Epithelial cell of esophagus (primary cell): ENCODE results near the gene PCNX4.

Experiments
- DNase-seq: peaks from one replicate; pipeline ENCODE4 v3.0.0; 2010; ENCODE audit warnings: low read depth
- H3K4me3 ChIP-seq: 2 replicates; pipeline ENCODE4 v1.5.1; 2011; ENCODE audit warnings: mild to moderate bottlenecking, low read length, control low read depth
- TF ChIP-seq, protein P1 (sequence below): IDR thresholded peaks from 2 replicates; pipeline ENCODE4 v1.5.1; 2011; ENCODE audit warnings: low read depth, mild to moderate bottlenecking, low read length, control low read depth, inconsistent platforms; ENCODE audit not compliant: insufficient read depth; ENCODE audit errors: missing control alignments

PCNX4 gene

DNA sequence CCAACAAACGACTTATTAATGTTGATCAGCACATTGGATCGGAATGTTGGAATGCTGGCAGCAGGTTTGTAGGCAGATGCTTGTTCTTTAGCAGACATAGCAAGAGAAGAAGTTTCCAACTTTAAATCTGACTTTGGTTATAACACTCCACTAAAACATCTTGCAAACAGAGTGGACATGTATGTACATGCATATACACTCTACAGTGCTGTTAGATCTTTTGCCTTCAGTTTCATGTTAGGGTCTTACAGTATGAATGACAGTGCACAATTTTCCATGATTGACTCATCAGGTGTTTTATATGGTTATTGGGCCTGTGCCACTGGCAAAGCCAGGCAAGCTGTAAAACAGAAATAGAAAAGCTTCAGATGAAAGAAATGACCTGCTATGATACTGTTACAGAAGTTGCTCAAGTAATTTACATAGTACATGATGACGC is 87.7 kb downstream of the PCNX4 start:
- H3K4me3 ChIP-seq: no peak overlapping the region
- peak; percentile 94 for DNase-seq
- TF ChIP-seq, protein P1, sequence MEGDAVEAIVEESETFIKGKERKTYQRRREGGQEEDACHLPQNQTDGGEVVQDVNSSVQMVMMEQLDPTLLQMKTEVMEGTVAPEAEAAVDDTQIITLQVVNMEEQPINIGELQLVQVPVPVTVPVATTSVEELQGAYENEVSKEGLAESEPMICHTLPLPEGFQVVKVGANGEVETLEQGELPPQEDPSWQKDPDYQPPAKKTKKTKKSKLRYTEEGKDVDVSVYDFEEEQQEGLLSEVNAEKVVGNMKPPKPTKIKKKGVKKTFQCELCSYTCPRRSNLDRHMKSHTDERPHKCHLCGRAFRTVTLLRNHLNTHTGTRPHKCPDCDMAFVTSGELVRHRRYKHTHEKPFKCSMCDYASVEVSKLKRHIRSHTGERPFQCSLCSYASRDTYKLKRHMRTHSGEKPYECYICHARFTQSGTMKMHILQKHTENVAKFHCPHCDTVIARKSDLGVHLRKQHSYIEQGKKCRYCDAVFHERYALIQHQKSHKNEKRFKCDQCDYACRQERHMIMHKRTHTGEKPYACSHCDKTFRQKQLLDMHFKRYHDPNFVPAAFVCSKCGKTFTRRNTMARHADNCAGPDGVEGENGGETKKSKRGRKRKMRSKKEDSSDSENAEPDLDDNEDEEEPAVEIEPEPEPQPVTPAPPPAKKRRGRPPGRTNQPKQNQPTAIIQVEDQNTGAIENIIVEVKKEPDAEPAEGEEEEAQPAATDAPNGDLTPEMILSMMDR: no peak

DNA sequence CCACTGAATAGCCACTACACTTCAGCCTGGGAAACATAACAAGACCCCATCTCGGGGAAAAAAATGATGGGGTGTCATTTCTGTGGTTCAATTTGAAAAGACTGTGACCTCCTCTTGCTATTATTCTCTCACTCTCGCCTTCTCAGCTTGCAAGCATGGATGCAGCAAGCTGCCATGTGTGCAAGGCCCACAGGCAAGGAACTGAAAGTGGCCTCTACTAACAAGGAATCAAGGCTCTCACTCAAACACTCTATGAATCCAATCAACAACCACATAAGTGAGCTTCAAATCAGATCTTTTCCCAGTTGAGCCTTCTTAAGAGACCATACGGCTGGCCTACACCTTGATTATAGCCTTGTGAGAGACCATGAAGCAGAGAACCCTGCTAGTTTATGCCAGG is 91.4 kb downstream of the PCNX4 start:
- no peak for DNase-seq
- no peak overlapping the region for H3K4me3 ChIP-seq

DNA sequence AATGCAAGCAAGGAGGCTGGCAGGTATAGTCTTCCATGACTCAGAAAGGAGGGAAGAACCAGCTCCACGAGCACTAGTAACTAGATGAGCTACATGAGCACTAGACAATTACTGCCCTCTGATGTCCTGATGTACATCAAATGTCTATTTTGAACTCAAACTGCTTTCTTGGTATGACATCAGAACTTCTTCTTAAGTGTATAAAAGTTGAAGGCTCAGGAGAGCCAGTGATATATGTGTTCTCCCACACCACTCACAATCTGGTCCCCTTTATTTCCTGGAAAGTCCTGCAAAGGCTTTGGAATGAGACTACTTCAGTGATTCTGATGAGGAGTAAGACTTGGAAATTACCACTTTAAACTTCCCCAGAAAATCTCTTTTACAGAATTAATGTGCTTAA is 92.0 kb downstream of the PCNX4 start:
- DNase-seq: peak; percentile 78
- TF ChIP-seq, protein P1: no peak
- peak overlapping the region; percentile 25 for H3K4me3 ChIP-seq

More for the DNA sequence above, 91.4 kb downstream of the PCNX4 start:
- TF ChIP-seq, protein P1: no peak

DNA sequence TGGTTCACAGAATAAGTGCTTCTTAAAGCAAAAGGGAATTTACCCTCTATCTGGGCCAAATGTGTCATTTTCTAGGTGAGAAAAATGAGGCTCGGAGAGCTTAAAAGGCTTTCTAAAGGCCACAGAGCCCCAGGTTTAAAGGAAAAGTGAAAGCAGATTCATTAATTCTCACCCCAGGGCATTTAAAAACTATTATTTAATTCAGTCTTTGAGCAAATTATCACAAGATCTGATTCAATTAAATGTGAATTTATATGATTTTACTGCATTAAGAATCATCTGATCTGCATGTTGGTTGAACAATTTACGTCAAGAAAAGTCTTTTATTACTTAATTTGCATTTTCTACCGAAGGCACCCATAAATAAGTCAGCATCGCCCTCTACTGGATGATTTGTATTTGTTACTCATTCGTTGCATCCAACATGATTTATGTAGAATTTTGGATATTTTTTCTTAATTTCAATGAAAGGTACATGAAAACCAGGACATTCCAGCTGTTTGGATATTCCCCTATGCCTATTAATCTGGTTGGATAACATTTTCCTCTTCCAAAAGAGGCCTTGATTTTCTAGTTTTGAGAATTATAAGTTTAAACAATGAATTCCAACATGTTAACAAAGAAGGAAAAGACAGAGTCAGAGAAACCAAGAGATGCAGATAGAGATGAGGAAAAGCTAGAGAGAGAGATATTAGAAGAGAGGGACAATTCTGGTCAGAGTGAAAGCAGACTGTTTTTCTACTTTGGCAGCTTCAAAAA is 92.6 kb downstream of the PCNX4 start:
- DNase-seq: peak; percentile 76
- peak overlapping the region; percentile 25 for H3K4me3 ChIP-seq

DNA sequence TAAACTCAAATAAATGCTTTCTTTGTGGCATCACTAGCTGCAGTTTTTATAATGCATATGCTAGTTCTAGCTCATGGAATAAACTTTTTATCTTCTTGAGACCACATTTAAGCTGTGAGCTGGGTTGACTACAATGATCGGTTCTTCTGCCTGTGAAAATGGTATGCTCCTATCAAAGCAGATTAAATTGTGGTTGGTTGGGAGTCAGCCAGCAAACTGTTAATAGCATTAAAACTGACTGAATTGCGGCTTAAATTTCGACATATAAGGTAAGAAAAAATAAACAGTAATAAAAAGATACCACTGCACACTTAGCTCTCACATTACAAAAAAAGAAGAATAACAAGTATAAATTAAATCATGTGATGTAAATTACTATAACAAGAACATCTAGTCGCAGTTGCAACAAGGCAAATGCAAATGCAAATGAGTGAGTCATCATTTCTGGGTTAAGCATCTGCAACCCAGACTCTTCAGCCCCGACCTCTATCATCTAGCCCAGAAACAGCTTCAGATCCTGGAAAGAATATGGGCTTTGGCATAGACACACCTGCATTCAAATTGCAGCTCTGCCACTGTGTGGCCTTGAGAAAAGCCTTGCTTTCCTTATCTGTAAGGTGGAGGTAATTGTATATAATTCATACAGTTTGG is 93.3 kb downstream of the PCNX4 start:
- H3K4me3 ChIP-seq: no peak overlapping the region
- TF ChIP-seq, protein P1: no peak
- no peak for DNase-seq

More for the DNA sequence above, 92.6 kb downstream of the PCNX4 start:
- TF ChIP-seq, protein P1: peak; percentile 55

DNA sequence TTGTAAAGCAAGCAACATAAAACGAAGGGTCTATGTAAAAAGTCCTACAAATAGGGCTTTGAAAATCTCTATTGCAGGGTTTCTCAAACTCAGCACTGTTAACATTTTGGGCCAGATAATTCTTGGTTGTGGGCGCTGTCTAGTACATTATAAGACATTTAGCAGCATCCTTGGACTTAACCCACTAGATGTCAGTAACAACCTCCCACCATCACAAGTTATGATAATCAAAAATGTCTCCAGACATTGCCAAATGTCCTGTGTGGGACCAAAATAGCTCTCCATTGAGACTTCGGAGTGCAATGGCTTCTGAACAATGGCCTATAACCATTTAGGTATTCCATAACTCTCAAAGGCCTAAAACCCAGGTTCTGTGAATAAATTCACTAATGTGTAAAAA is 96.4 kb downstream of the PCNX4 start:
- TF ChIP-seq, protein P1: peak; percentile 20
- no peak overlapping the region for H3K4me3 ChIP-seq
- DNase-seq: peak; percentile 8
